K562 (cell line): ENCODE results near the gene DYSF.

ENCODE experiments used
- ELF4 ChIP-seq: fragments of 450-650 bp; formaldehyde crosslinking; IDR thresholded peaks from 2 replicates; pipeline ENCODE4 v1.4.0; 2022; ENCODE audit warnings: missing genetic modification characterization
- HDAC8 ChIP-seq: fragments of 450-650 bp; IDR thresholded peaks from 2 replicates; pipeline ENCODE4 v1.6.1; 2016; ENCODE audit warnings: mild to moderate bottlenecking, missing genetic modification characterization, moderate library complexity, missing compliant biosample characterization
- POLR2A ChIP-seq: fragments of 450-650 bp; conservative IDR thresholded peaks from 2 replicates; pipeline ENCODE4 v1.6.1; 2016
- POLR2G ChIP-seq: fragments of 200-400 bp; formaldehyde crosslinking; IDR thresholded peaks from 2 replicates; pipeline ENCODE4 v1.6.1; 2017; ENCODE audit warnings: low read depth, mild to moderate bottlenecking, antibody characterized with exemption, low read length, moderate library complexity
- TF ChIP-seq, protein P1 (sequence below): fragments of 250-450 bp; sonication (Bioruptor Pico); IDR thresholded peaks from 2 replicates; pipeline ENCODE4 v1.8.0; 2021; ENCODE audit warnings: moderate library complexity, mild to moderate bottlenecking, inconsistent platforms

DNA sequence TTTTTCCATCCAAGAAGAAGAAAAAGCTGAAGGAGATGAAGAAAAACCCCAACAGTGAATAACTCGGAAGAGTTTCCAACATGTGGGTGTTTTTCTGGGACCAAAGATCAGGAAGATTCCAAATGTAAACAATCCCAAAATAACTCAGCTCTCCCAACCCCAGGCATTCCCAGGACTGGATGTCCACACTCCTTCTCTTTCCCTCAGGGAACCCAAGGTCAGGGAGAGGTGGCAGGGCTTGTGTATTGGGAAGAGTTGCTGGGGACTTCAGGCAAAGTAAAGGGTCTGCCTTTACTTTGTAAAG is 268.0 kb downstream of the DYSF start:
- no peak for TF ChIP-seq HDAC8
- TF ChIP-seq, protein P1, sequence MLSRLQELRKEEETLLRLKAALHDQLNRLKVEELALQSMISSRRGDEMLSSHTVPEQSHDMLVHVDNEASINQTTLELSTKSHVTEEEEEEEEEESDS, result no peak
- TF ChIP-seq POLR2A, result no peak
- no peak for TF ChIP-seq ELF4 (CRISPR knock-in tag)
- no peak for TF ChIP-seq POLR2G
